Measurements from ENCODE around the gene SUMF1.

SUMF1 gene

GRCh38 chr3:4375911-4376310 lies 91.2 kb downstream of the SUMF1 start:
- DNase-seq: no peak

GRCh38 chr3:4373669-4374068 lies 93.4 kb downstream of the SUMF1 start:
- no peak for DNase-seq

DNA sequence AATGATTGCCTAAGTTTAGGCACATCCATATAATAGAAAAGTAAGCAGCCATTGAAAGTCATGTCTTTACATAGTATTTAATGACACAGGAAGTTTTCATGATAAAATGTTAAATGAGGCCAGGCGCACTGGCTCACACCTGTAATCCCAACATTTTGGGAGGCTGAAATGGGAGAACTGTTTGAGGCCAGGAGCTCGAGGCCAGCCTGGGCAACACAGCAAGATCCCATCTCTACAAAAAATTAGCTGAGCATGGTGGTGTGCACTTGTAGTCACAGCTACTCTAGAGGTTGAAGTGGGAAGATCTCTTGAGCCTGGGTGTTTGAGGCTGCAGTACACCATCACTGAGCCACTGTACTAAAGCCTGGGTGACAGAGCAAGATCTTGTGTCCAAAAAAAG lies 104.5 kb downstream of the SUMF1 start:
- DNase-seq: no peak

- DNase-seq: no peak
Measured at GRCh38 chr3:4360817-4361216, 106.3 kb downstream of the SUMF1 start.

GRCh38 chr3:4359805-4360502 lies 107.1 kb downstream of the SUMF1 start:
- no peak for DNase-seq

- DNase-seq: no peak
Measured at GRCh38 chr3:4358273-4358672, 108.8 kb downstream of the SUMF1 start.

GRCh38 chr3:4356546-4357410 lies 110.3 kb downstream of the SUMF1 start:
- DNase-seq: no peak

- no peak for DNase-seq
Measured at GRCh38 chr3:4356220-4356540, 110.9 kb downstream of the SUMF1 start.

DNA sequence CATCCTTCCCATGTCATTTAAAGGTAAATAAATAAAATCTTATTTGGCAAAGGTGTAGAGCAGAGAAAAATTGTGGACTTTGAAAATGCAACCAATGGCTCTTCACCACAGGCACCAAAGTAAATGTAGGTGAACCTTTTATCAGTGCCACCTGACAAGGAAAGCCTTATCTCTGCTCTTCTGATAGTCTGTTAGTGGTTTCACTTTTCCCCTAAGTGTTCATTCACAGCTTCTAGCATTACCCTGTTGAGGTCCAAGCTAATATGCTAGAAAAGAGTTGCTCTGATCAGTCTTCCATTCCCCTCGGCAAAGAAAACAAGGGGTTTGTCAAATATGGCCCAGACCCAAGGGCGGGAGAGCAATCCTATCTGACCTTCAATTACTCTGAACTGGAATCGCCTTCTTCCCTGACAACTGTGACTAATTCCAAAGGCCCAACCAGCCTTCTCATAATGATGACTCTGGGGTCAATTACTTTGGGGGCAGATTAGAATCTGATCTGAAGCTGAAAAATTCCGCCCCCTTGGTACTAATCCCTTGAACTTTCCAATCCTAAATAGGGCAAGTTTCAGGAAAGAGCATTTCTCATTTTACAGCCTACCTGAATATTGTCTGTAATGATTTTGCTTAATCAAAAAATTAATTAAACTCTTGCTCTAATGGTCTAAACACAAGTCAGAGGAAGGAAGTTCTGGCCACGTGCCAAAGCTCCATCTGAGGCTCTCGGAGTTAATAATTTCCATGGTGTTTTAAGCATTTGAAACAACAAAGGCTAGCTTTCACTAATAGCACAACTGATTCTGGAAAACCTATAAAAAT lies 111.5 kb downstream of the SUMF1 start:
- DNase-seq: no peak

GRCh38 chr3:4351872-4352271 lies 115.2 kb downstream of the SUMF1 start:
- no peak for DNase-seq

DNA sequence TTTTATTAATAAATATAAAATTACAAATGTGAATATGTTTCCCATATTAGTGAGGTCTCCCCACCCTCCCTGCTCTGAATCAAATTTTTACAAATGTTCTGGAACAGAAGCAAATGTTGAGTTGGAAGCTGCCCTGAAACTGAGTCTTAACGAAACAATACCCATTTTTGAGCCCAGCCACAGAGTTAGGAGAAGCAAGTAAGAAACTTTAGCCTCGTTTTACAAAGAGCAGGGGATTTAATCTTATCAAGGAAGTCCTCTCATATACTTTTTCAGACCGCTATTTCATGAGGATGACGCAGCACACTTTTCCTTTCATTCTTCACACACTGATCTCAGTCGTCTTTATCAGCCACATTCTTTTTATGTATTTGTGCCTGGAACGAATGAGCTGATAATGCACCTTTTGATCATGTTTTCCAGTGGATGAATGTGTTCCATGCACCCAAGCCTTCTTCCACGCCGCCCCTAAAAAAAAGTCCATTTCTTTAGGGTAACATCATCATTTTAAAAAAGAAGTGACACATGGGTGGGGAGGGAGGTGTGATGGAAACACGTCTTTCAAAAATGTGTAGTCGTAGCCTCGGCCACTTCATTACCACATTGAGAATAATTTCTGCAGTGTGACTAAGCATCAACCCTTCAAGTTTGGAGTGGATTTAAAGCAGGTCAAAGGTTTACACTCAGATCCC lies 115.8 kb downstream of the SUMF1 start:
- DNase-seq: peak; percentile 9

DNA sequence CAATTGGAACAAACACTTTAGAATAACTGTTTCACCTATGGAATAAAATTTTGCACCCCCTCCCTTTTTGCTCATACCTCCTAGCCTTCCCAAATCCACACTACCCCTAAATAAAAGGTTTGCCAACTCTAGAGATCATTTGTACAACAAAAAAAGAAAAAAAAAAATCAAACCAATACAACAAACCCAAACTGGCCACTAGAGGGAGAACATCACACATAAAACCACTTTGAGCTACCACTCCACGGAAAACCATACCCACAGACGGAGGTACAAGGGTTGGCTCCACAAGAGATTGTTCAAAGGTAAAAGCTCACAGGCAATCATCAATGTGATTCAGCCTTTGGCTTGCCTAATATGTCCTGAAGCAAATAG lies 116.3 kb downstream of the SUMF1 start:
- peak; percentile 14 for DNase-seq

- no peak for DNase-seq
Measured at GRCh38 chr3:4343258-4343657, 123.8 kb downstream of the SUMF1 start.

GRCh38 chr3:4341336-4341675 lies 125.8 kb downstream of the SUMF1 start:
- DNase-seq: no peak

- no peak for DNase-seq
Measured at GRCh38 chr3:4340411-4341335, 126.4 kb downstream of the SUMF1 start.

- no peak for DNase-seq
Measured at GRCh38 chr3:4340077-4340410, 127.0 kb downstream of the SUMF1 start.

DNA sequence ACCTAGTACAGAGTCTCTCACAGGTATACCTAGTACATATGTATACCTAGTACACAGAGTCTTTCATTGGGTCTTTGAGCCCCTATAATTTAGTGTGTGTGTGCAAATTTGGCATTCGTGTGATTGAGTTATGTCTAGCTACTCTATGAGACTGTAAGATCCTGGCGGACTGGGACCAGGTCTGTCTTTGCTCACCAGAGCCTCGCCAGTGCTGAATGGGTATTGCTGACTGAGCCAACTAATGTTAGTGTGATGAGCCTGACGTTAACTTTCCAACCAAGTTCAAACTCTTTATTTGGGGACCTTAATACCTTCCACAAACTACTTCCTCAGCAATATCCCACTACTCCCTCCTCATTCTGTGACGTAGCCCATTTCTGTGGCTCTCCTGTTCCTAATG lies 128.3 kb downstream of the SUMF1 start:
- no peak for DNase-seq

- DNase-seq: no peak
Measured at GRCh38 chr3:4336850-4337546, 130.1 kb downstream of the SUMF1 start.

DNA sequence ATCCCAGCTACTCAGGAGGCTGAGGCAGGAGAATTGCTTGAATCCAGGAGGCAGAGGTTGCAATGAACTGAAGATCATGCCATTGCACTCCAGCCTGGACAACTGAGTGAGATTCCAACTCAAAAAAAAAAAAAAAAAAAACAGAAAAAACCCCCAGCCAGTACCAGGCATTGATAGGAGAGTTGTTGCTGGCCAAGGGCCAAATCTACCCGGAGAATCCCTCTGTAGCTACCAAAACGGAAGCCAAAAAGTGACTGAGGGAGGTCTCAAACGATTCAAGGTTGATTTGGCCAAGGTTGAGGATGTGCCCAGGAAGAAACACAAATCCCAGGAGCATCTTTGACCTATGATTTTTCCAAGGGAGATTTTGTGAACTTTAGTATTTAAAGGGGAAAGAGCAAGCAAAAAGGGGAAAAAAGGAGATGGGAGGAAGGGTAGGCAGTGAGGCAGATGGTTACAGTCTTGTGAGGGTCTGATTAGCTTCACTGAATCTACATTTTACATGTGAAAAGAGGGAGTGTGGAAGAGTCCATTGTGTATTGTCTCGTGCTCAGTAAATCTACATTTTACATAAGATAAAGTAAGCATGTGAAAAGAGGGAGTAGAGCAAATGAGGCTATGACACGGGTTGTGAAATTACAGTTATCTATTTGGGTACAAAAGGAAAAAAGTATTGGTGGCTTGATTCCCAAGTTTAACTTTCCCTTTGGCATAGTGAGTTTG lies 131.1 kb downstream of the SUMF1 start:
- DNase-seq: no peak

- no peak for DNase-seq
Measured at GRCh38 chr3:4334548-4334947, 132.5 kb downstream of the SUMF1 start.

- DNase-seq: no peak
Measured at GRCh38 chr3:4332991-4333390, 134.1 kb downstream of the SUMF1 start.

Measured in activated CD4-positive, alpha-beta T cell treated with anti-CD3 and anti-CD28 coated beads for 1 hour (primary cell).